ENCODE results near the gene NRARP. TPM values are rescaled to one million over a fixed set of nuclear protein-coding genes. Genes with fewer than 3 reads are reported as not detected.

The NRARP gene
- polyA plus RNA-seq, 3 donors, result 15.4 TPM; not detected in 2

DNA sequence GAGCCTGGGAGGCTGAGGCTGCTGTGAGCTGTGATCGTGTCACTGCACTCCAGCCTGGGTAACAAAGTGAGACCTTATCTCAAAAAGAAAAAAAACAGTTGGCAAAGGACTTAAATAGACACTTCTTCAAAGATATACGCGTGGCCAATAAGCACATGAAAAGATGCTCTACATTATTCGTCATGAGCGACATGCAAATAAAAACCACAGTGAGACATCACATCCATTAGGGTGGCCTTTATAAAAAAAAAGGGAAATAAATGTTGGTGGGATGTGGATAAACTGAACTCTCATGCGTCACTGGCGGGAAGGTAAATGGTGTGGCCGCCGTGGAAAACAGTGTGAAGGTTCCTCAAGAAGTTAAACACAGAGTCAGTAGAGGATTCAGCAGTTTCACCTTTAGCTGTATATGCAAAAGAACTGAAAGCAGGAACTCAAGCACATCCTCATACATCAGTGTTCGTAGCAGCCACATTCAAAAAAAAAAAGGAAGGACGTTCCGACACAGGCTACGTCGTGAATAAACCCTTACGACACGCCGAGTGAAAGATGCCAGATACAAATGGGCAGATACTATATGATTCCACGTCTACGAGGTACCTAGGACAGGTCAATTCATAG lies 24.5 kb upstream of the NRARP start:
- Histone ChIP-seq H2AFZ (ENCODE audit: insufficient read depth, low read depth, low read length, poor library complexity, severe bottlenecking) (peak overlapping the region; percentile 2), H3K4me2 (replicated peaks; ENCODE audit: extremely low read depth, low read length, poor library complexity, severe bottlenecking) (peak overlapping the region; percentile 50), H3K27ac (ENCODE audit: low read depth in 1 of 2, low read length in 2 of 2) (peak overlapping the region; percentile 63 to 80), H3K9ac (ENCODE audit: insufficient read depth, low read length, poor library complexity, severe bottlenecking) (peak overlapping the region; percentile 30), H3K79me2 (ENCODE audit: insufficient read depth, low read length) (no peaks in the 10 kb centered on the region), H3K36me3 (replicated peaks in 1 of 2; ENCODE audit: control insufficient read depth in 1 of 2, insufficient read depth in 2 of 2, low read length in 2 of 2) (no peaks in the 10 kb centered on the region), H3K9me3 (replicated peaks in 1 of 2; ENCODE audit: control insufficient read depth in 1 of 2, insufficient read depth in 1 of 2, low read length in 2 of 2) (peaks cover 0 to 6% of the 10 kb centered on the region in 2 donors), H3K4me3 (replicated peaks in 1 of 3; ENCODE audit: low read depth in 2 of 3, low read length in 3 of 3) (peak overlapping the region in 1 of 3 experiments; percentile 47), H4K20me1 (ENCODE audit: insufficient read depth, low read length) (no peaks in the 10 kb centered on the region), H3K27me3 (ENCODE audit: control insufficient read depth in 2 of 2, insufficient read depth in 2 of 2, low read length in 2 of 2) (no peaks in the 10 kb centered on the region), H3K4me1 (ENCODE audit: control insufficient read depth in 1 of 2, insufficient read depth in 2 of 2, low read length in 2 of 2) (peaks cover 16% of the 10 kb centered on the region in 2 donors)
- DNase-seq, result peak; percentile 91 to 93 (median 91)
- Mint-ChIP-seq H3K9me3 (peaks cover 0 to 10% (median 6%) of the 10 kb centered on the region in 7 donors), H3K4me3 (peak overlapping the region in 1 of 2 donors; percentile 65), H3K27me3 (ENCODE audit: low read depth in 3 of 3) (peaks cover 0 to 1% (median 0%) of the 10 kb centered on the region in 3 donors), H3K4me1 (peaks cover 17% of the 10 kb centered on the region), H3K36me3 (peaks cover 0 to 2% of the 10 kb centered on the region in 2 donors), H3K27ac (peak overlapping the region; percentile 91 to 97 (median 94))
- WGBS (ENCODE audit: insufficient coverage), result 0% methylated on average over 10 of the region's 19 CpGs
- intact Hi-C loops (cut with micrococcal nuclease), result loop anchor here (2.0 to 5.0 kb wide), 2 partner anchors 24 to 81 kb away; partner anchors contain the start of gene NRARP (in 2 of the 2)
- TF ChIP-seq, protein P1, sequence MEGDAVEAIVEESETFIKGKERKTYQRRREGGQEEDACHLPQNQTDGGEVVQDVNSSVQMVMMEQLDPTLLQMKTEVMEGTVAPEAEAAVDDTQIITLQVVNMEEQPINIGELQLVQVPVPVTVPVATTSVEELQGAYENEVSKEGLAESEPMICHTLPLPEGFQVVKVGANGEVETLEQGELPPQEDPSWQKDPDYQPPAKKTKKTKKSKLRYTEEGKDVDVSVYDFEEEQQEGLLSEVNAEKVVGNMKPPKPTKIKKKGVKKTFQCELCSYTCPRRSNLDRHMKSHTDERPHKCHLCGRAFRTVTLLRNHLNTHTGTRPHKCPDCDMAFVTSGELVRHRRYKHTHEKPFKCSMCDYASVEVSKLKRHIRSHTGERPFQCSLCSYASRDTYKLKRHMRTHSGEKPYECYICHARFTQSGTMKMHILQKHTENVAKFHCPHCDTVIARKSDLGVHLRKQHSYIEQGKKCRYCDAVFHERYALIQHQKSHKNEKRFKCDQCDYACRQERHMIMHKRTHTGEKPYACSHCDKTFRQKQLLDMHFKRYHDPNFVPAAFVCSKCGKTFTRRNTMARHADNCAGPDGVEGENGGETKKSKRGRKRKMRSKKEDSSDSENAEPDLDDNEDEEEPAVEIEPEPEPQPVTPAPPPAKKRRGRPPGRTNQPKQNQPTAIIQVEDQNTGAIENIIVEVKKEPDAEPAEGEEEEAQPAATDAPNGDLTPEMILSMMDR (IDR thresholded peaks at IDR 0.05), result no peak

DNA sequence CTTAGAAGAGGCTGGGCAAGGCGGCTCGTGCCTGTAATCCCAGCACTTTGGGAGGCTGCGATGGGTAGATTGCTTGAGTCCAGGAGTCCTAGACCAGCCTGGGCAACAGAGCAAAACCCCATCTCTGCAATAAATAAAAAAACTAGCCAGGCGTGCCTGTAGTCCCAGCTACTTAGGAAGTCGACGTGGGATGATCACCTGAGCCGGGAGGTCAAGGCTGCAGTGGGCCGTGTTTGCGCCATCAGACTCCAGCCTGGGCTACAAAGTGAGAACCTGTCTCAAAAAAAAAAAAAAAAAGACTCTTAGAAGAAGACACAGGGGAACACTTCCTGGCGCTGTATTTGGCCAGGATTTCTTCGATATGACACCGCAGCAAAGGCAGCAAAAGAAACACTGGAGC lies 23.7 kb upstream of the NRARP start:
- Histone ChIP-seq H4K20me1 (ENCODE audit: insufficient read depth, low read length) (no peaks in the 10 kb centered on the region), H3K27me3 (ENCODE audit: control insufficient read depth in 2 of 2, insufficient read depth in 2 of 2, low read length in 2 of 2) (no peaks in the 10 kb centered on the region), H3K4me2 (replicated peaks; ENCODE audit: extremely low read depth, low read length, poor library complexity, severe bottlenecking) (peak overlapping the region; percentile 33), H3K9ac (ENCODE audit: insufficient read depth, low read length, poor library complexity, severe bottlenecking) (no peak overlapping the region), H3K4me1 (ENCODE audit: control insufficient read depth in 1 of 2, insufficient read depth in 2 of 2, low read length in 2 of 2) (peaks cover 20 to 21% of the 10 kb centered on the region in 2 donors), H3K4me3 (replicated peaks in 1 of 3; ENCODE audit: low read depth in 2 of 3, low read length in 3 of 3) (no peak overlapping the region), H3K79me2 (ENCODE audit: insufficient read depth, low read length) (no peaks in the 10 kb centered on the region), H2AFZ (ENCODE audit: insufficient read depth, low read depth, low read length, poor library complexity, severe bottlenecking) (no peak overlapping the region), H3K9me3 (replicated peaks in 1 of 2; ENCODE audit: control insufficient read depth in 1 of 2, insufficient read depth in 1 of 2, low read length in 2 of 2) (peaks cover 0 to 6% of the 10 kb centered on the region in 2 donors), H3K27ac (ENCODE audit: low read depth in 1 of 2, low read length in 2 of 2) (peak overlapping the region; percentile 63 to 80), H3K36me3 (replicated peaks in 1 of 2; ENCODE audit: control insufficient read depth in 1 of 2, insufficient read depth in 2 of 2, low read length in 2 of 2) (no peaks in the 10 kb centered on the region)
- no peak overlapping the region for H3K4me3 Mint-ChIP-seq
- intact Hi-C loops (cut with micrococcal nuclease), result loop anchor here (2.0 to 5.0 kb wide), 2 partner anchors 23 to 82 kb away; partner anchors contain the start of gene NRARP (in 2 of the 2)
- 95% methylated on average over 8 of the region's 12 CpGs for WGBS (ENCODE audit: insufficient coverage)
- peaks cover 0 to 2% of the 10 kb centered on the region in 2 donors for H3K36me3 Mint-ChIP-seq
- TF ChIP-seq, protein P1 (IDR thresholded peaks at IDR 0.05), result no peak
- H3K9me3 Mint-ChIP-seq, result peaks cover 0 to 10% (median 6%) of the 10 kb centered on the region in 7 donors
- H3K27me3 Mint-ChIP-seq (ENCODE audit: low read depth in 3 of 3), result peaks cover 0 to 1% (median 0%) of the 10 kb centered on the region in 3 donors
- peak overlapping the region in 6 of 7 donors; percentile 91 to 97 (median 95) for H3K27ac Mint-ChIP-seq
- peaks cover 18% of the 10 kb centered on the region for H3K4me1 Mint-ChIP-seq
- DNase-seq, result no peak
